ENCODE measurements around the gene ZBTB34. TPM values are rescaled to one million over a fixed set of nuclear protein-coding genes. Genes with fewer than 3 reads are reported as not detected.

ZBTB34 gene
- total RNA-seq, 1 experiment from 2014 or later = 6.7 TPM

DNA sequence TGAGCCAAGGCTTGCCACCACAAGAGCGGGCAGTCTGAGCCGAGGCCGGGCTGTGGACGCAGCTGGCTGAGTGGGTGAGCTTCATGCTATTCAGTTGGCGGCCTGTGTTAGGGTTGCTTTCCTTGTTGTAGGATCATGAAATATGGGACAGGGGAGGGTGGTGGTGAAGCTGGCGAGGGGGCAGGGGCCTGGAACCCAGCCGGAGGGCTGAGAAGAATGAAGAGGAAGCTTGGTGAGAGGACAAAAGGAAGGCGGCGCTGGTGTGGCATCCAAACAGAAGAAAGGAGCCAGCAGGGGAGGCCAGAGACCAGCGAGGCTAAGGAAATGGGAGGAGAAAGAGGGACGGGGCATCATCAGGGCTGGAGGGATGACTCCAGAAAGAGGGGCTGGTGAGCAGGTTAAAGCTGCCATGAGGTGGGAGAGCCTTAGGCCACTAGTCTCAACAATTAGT lies 72.5 kb downstream of the ZBTB34 start:
- Mint-ChIP-seq H3K9me3 (ENCODE audit: low read depth, unreplicated experiment) (no peaks in the 10 kb centered on the region), H3K4me3 (ENCODE audit: low read depth, unreplicated experiment) (no peak overlapping the region), H3K36me3 (ENCODE audit: insufficient read depth, unreplicated experiment) (no peaks in the 10 kb centered on the region), H3K4me1 (ENCODE audit: low read depth, unreplicated experiment) (no peaks in the 10 kb centered on the region), H3K27me3 (ENCODE audit: unreplicated experiment) (no peaks in the 10 kb centered on the region), H3K27ac (ENCODE audit: unreplicated experiment) (no peak overlapping the region)
- no TSS peak for BruUV-seq (replicated peaks)
- intact Hi-C loops (cut with micrococcal nuclease; ENCODE audit: unreplicated experiment) = no loop called here
- DNase-seq = no peak
- TF ChIP-seq, protein P1, sequence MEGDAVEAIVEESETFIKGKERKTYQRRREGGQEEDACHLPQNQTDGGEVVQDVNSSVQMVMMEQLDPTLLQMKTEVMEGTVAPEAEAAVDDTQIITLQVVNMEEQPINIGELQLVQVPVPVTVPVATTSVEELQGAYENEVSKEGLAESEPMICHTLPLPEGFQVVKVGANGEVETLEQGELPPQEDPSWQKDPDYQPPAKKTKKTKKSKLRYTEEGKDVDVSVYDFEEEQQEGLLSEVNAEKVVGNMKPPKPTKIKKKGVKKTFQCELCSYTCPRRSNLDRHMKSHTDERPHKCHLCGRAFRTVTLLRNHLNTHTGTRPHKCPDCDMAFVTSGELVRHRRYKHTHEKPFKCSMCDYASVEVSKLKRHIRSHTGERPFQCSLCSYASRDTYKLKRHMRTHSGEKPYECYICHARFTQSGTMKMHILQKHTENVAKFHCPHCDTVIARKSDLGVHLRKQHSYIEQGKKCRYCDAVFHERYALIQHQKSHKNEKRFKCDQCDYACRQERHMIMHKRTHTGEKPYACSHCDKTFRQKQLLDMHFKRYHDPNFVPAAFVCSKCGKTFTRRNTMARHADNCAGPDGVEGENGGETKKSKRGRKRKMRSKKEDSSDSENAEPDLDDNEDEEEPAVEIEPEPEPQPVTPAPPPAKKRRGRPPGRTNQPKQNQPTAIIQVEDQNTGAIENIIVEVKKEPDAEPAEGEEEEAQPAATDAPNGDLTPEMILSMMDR (IDR thresholded peaks at IDR 0.05; ENCODE audit: unreplicated experiment) = no peak
- CTCF ChIA-PET = no interaction called here

GRCh38 chr9:126933334-126933980 lies 73.0 kb downstream of the ZBTB34 start:
- DNase-seq = no peak
- no peaks in the 10 kb centered on the region for H3K4me1 Mint-ChIP-seq (ENCODE audit: low read depth, unreplicated experiment)
- H3K4me3 Mint-ChIP-seq (ENCODE audit: low read depth, unreplicated experiment) = no peak overlapping the region

GRCh38 chr9:126934441-126934840 lies 74.0 kb downstream of the ZBTB34 start:
- Mint-ChIP-seq H3K4me3 (ENCODE audit: low read depth, unreplicated experiment) (no peak overlapping the region), H3K9me3 (ENCODE audit: low read depth, unreplicated experiment) (no peaks in the 10 kb centered on the region), H3K4me1 (ENCODE audit: low read depth, unreplicated experiment) (peaks cover 3% of the 10 kb centered on the region), H3K36me3 (ENCODE audit: insufficient read depth, unreplicated experiment) (no peaks in the 10 kb centered on the region), H3K27ac (ENCODE audit: unreplicated experiment) (no peak overlapping the region), H3K27me3 (ENCODE audit: unreplicated experiment) (no peaks in the 10 kb centered on the region)
- CTCF ChIA-PET = interaction anchor here (0.7 kb wide), 1 partner anchor 195 kb away, joined by 3 read pairs; no protein-coding TSS in a partner anchor
- intact Hi-C loops (cut with micrococcal nuclease; ENCODE audit: unreplicated experiment) = no loop called here
- no TSS peak for BruUV-seq (replicated peaks)
- TF ChIP-seq, protein P1 (IDR thresholded peaks at IDR 0.05; ENCODE audit: unreplicated experiment) = no peak
- DNase-seq = no peak

More at GRCh38 chr9:126933334-126933980, 73.0 kb downstream of the ZBTB34 start:
- BruUV-seq (replicated peaks) = no TSS peak
- Mint-ChIP-seq H3K9me3 (ENCODE audit: low read depth, unreplicated experiment) (no peaks in the 10 kb centered on the region), H3K27ac (ENCODE audit: unreplicated experiment) (no peak overlapping the region), H3K36me3 (ENCODE audit: insufficient read depth, unreplicated experiment) (no peaks in the 10 kb centered on the region), H3K27me3 (ENCODE audit: unreplicated experiment) (no peaks in the 10 kb centered on the region)
- CTCF ChIA-PET = no interaction called here
- TF ChIP-seq, protein P1 (IDR thresholded peaks at IDR 0.05; ENCODE audit: unreplicated experiment) = no peak
- intact Hi-C loops (cut with micrococcal nuclease; ENCODE audit: unreplicated experiment) = no loop called here

Other genes with a start within 250 kb of the ZBTB34 start
- gene LMX1B, start 246.7 kb upstream of the ZBTB34 start, total RNA-seq (2022) = not detected in 2 replicates
- gene ZBTB43, start 55.6 kb upstream of the ZBTB34 start, total RNA-seq (2022) = 11.9 and 13.6 TPM in 2 replicates
- 8.3 and 9.4 TPM in 2 replicates for gene RALGPS1, start 54.1 kb downstream of the ZBTB34 start, total RNA-seq (2022)

Measured in Calu3 (cell line).